Measurements from ENCODE around the gene GNB1.
"Not testable (repeated sequence)": the region's sequence is repeated elsewhere in the genome, so short reads cannot be mapped to it uniquely, and the experiment has no call there.

Gene GNB1

GRCh38 chr1:1859970-1860697 is 30.8 kb downstream of the GNB1 start:
- not testable (repeated sequence) for DNase-seq (ENCODE audit: low read depth, low spot score)

- no peak for DNase-seq (ENCODE audit: low read depth, low spot score)
These were observed 32.4 kb downstream of the GNB1 start for GRCh38 chr1:1858382-1859086.

- DNase-seq (ENCODE audit: low read depth, low spot score), result no peak
These were observed 33.7 kb downstream of the GNB1 start for GRCh38 chr1:1857096-1857703.

- DNase-seq (ENCODE audit: low read depth, low spot score), result not testable (repeated sequence)
These were observed 34.7 kb downstream of the GNB1 start for GRCh38 chr1:1856161-1856560.

GRCh38 chr1:1853593-1854257 is 37.2 kb downstream of the GNB1 start:
- no peak for DNase-seq (ENCODE audit: low read depth, low spot score)

DNA sequence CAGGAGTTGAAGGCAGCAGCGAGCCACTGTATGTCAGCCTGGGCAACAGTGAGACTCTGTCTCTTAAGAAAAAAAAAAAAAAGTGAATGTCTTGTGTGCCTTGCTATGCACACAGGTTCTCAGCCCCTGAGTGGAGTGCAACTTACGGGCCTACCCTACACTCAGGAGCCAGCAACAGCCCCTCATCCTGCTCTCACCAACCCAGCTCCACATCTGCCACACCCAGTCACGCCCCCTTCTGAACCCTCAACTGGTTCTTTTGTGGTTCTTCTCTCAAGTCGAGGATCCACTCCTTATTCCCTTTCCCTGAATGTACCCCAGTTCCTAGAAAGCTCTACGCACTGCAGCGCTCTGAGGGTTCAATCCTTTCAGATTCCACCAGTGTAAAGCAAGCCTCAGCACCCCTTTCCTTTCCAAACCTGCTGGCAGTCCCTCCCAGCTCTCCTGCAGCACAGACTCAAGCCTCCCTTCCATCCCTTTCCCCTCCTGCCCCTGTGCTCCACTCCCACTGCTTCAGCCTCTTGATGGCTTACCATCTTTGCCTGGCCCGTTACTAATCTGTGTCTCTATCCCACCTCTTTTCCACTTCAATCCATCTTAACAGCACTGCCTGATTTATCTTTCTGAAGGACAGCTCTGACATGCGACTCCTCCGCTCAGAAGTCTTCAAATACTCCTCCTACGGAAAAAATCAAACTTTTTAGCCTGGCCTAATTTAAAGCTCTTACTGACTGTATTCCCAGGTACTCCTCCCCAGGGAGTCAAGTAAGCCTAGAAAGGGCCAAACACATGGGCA is 38.1 kb downstream of the GNB1 start:
- no peak for DNase-seq (ENCODE audit: low read depth, low spot score)

DNA sequence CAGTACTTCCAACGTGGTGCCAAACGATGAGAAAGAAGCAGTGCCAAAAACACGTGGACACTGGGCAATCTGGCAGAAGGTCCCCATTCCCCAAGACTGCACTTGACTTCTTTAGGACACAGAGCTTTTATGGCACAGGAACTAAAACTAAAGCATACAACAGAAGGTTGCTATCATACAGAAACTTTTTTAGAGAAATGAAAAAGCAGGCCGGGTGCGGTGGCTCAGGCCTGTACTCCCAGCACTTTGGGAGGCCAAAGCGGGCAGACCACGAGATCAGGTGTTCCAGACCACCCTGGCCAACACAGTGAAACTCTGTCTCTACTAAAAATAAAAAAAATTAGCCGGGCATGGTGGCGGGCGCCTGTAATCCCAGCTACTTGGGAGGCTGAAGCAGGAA is 43.0 kb downstream of the GNB1 start:
- no peak for DNase-seq (ENCODE audit: low read depth, low spot score)

DNA sequence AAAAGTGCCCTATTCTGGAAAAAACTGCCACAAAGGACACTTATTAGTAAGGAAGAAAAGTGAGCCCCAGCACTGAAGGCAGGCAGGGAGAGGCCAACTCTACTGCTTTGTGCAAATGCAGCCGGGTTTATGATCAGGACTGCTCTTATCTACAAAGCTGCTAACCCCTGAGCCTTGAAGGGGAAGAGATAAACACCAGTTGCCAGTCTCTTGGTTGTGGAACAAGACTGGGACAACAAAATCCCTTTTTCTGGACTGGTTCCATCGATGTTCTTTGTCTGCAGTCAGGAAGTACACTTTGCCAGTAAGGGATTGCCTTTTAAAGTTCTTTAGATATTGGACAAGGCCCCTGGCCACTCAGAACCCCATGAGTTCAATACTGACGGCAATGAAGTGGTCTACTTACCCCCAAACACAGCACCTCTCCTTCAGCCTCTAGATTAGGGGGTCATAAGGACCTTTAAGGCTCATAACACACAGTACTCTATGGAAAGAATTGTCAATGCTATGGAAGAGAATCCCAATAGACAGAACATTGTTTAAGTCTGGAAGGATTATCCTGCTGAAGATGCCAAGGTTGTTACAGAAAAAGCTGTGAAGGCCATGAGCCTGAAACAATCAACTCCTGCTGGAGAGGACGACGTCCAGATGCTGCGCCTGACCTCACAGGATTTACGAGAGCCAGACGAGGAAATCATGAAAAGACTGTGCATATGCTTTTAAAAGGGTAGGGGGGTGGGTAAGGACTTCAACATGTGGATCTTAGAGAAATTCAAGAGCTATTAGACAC is 43.6 kb downstream of the GNB1 start:
- no peak for DNase-seq (ENCODE audit: low read depth, low spot score)

DNA sequence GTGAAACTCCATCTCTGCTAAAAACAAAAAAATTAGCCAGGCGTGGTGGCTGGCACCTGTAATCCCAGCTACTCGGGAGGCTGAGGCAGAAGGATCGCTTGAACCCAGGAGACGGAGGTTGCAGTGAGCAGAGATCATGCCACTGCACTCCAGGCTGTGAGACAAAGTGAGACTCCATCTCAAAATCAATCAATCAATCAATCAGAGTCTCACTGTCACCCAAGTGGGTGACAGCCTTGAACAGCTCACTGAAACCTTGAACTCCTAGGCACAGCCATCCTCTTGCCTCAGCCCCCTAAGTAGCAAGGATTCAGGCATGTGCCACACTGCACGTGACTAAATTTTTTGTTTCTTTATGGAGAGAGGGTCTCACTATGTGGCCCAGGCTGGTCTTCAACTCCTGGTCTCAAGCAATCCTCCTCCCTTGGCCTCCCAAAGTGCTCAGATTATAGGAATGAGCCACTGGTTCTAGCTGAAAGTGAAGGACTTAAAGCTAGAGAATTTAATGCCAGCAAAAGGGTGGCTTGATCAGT is 44.4 kb downstream of the GNB1 start:
- DNase-seq (ENCODE audit: low read depth, low spot score), result no peak

DNA sequence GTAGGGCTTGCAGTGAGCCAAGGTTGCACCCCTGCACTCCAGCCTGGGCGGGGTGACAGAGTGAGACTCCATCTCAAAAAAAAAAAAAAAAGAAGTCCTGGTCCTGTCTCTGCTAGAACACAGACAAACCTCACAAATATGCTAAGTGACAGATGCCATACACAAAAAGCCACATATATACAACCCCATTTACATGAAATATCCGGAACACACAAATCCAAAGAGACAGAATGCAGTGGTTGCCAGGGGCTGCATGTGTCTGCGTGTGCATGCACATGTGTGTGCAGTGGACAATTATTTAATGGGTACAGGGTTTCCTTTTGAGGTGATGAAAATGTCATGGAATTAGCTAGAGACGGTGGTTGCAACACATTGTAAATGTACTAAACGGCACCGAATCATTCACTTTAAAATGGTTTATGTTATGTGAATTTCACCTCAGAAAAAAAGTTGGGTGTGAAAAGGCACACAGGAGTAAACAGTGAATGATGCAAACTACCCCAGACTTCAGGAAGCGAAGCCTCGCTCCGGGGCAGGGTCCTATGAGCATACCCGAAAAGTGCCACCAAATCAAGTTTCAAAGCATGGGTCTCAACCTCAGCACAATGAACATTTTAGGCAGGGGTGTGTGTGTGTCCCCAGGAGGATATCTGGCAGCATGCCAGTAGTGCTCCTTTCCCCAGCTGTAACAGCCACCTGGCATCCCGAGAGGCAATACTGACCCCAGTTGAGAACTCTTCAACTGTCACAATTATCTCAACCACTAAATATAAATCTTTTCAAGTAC is 48.3 kb downstream of the GNB1 start:
- no peak for DNase-seq (ENCODE audit: low read depth, low spot score)

DNA sequence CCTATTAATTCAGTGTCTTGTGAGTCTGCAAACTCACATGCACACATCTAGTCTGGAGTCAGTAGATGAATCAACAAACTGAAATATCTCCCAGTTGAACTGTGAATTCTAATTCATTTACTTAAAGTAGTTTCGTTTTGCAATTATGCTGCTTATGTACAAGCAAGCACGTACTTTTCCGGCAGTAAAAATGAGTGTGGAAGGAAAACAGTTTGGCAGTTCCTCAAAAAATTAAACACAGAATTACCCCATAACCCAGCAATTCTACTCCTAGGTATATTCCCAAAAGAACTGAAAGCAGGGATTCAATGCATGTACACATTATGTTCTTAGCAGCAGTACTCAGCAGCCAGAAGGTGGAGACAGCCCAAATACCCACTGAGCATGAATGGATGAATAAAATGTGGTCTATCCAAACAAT is 49.3 kb downstream of the GNB1 start:
- no peak for DNase-seq (ENCODE audit: low read depth, low spot score)

- no peak for DNase-seq (ENCODE audit: low read depth, low spot score)
These were observed 51.4 kb downstream of the GNB1 start for GRCh38 chr1:1839311-1839965.

DNA sequence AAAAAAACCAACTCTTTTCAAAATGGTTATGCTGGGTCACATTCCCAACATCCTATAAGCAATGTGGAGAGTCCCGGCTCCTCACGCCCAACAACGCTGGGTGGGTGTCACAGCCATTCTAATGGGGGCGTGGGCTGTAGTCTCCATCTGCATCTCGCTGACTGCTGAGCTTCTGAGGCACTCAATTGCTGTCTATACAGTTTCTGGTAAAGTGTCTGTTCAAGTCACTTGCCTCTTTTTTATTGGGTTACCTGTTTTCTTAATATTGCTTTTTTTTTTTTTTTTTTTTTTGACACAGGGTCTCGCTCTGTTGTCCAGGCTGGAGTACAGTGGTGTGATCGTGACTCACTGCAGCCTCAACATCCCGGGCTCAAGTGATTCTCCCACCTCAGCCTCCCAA is 54.8 kb downstream of the GNB1 start:
- DNase-seq (ENCODE audit: low read depth, low spot score), result no peak

- DNase-seq (ENCODE audit: low read depth, low spot score), result no peak
These were observed 55.3 kb downstream of the GNB1 start for GRCh38 chr1:1835546-1835945.

- no peak for DNase-seq (ENCODE audit: low read depth, low spot score)
These were observed 57.0 kb downstream of the GNB1 start for GRCh38 chr1:1833916-1834325.

DNA sequence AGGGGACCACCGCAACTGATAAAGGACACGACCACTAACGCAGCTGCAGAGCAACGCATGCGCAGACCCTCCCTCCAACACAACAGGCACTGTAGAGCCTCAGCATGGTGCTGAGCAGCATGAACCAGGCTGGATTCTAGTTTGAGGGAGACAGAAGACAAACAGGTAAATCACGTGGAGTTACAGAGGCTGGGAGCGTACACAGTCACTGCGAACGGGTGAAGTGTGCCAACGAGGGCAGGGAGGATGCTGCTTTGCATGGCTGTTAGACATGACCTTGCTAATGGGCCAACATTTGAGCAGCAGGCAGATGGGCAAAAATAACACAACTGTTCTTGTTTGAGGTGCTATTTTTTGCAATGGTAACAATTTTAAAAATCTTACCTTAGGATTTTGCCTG is 57.4 kb downstream of the GNB1 start:
- DNase-seq (ENCODE audit: low read depth, low spot score), result no peak

- no peak for DNase-seq (ENCODE audit: low read depth, low spot score)
These were observed 58.1 kb downstream of the GNB1 start for GRCh38 chr1:1832820-1833219.

GRCh38 chr1:1832166-1832565 is 58.7 kb downstream of the GNB1 start:
- DNase-seq (ENCODE audit: low read depth, low spot score), result no peak
